SK-N-MC (cell line): ENCODE results near the gene CELF1.

ENCODE experiments used
- EZH2 ChIP-seq: fragments of 200-600 bp; sonication (generic); IDR thresholded peaks from one replicate; pipeline ENCODE4 v1.6.1; 2017; ENCODE audit warnings: antibody characterized with exemption
- POLR2AphosphoS5 ChIP-seq: IDR thresholded peaks from 2 replicates; pipeline ENCODE4 v1.6.1; 2012; ENCODE audit warnings: mild to moderate bottlenecking, low read depth, low read length, borderline replicate concordance

DNA sequence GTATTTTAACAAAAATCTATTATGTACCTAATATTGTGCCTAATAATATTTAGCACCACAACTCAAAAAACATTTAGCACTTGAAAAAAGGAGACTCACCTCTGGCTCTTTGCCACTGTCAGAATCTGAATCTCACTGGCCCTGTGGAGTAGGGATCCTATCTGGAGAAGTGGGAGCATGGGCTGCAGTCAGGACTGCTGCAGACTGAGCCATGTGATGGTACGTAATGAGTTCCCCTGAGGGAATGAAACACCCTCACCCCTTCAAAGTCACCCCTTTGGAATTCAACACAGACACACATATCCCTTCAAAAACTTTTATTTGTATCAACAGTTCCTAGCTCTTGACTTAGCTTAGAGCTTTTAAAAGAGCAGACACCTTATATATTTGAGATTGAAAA is 19.0 kb upstream of the CELF1 start:
- no peak for TF ChIP-seq EZH2
- no peak for TF ChIP-seq POLR2AphosphoS5
